Measurements from ENCODE around the gene ERC2.

ERC2 gene

DNA sequence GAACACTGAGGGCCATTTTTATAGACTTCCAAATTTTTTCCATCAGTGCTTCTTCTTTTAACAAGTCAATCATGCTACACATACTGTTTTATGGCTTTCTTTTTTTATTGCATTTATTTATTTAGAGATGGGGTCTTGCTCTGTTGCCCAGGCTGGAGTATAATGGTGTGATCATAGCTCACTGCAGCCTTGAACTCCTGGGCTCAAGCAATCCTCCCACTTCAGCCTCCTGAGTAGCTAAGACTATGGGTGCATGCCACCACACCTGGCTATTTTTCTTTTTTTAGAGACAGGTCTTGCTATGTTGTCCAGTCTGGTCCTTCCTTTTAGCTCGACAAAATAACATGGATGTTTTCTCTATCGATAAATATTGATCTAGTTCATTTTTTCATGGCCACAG is 555.4 kb downstream of the ERC2 start:
- Histone ChIP-seq H3K27me3 (ENCODE audit: control insufficient read depth in 2 of 2, insufficient read depth in 2 of 2, low read length in 2 of 2) (peaks cover 0 to 2% of the 10 kb centered on the region in 2 donors), H3K9me3 (ENCODE audit: control insufficient read depth in 2 of 2, low read length in 2 of 2) (no peaks in the 10 kb centered on the region), H3K36me3 (ENCODE audit: control insufficient read depth in 2 of 2, insufficient read depth in 2 of 2, low read length in 2 of 2) (no peaks in the 10 kb centered on the region), H3K4me3 (ENCODE audit: low read length in 2 of 2) (no peak overlapping the region), H3K27ac (ENCODE audit: low read depth in 2 of 2, low read length in 2 of 2) (no peak overlapping the region), H3K4me1 (ENCODE audit: control insufficient read depth in 2 of 2, insufficient read depth in 2 of 2, low read length in 2 of 2) (no peaks in the 10 kb centered on the region), H3K9ac (ENCODE audit: low read depth in 1 of 2, low read length in 2 of 2) (no peak overlapping the region)

- no peak overlapping the region for H3K27ac ChIP-seq (ENCODE audit: low read depth in 2 of 2, low read length in 2 of 2)
- no peak overlapping the region for H3K9ac ChIP-seq (ENCODE audit: low read depth in 1 of 2, low read length in 2 of 2)
Measured at GRCh38 chr3:55911266-55911665, 557.0 kb downstream of the ERC2 start.

DNA sequence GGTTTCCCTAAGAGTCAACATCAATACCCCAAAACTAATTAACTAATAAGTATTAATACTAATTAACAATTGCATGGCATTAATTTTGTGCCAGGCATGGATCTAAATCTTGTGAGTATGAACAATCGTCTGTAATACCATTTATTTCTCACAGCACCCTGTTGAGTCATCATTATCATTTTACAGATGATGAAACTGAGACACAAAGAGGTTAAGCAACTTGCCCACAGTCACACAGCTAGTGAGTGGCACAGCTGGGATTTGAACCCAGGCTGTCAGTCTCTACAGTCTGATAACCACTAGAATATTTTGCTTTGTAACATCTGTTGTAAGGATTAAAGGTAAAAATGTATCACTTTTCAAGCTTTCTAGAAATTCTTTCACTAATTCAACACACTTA is 557.7 kb downstream of the ERC2 start:
- Histone ChIP-seq H3K36me3 (ENCODE audit: control insufficient read depth in 2 of 2, insufficient read depth in 2 of 2, low read length in 2 of 2) (no peaks in the 10 kb centered on the region), H3K27me3 (ENCODE audit: control insufficient read depth in 2 of 2, insufficient read depth in 2 of 2, low read length in 2 of 2) (no peaks in the 10 kb centered on the region), H3K9me3 (ENCODE audit: control insufficient read depth in 2 of 2, low read length in 2 of 2) (no peaks in the 10 kb centered on the region), H3K9ac (ENCODE audit: low read depth in 1 of 2, low read length in 2 of 2) (no peak overlapping the region), H3K4me3 (ENCODE audit: low read length in 2 of 2) (no peak overlapping the region), H3K4me1 (ENCODE audit: control insufficient read depth in 2 of 2, insufficient read depth in 2 of 2, low read length in 2 of 2) (no peaks in the 10 kb centered on the region), H3K27ac (ENCODE audit: low read depth in 2 of 2, low read length in 2 of 2) (no peak overlapping the region)

More at GRCh38 chr3:55911266-55911665, 557.0 kb downstream of the ERC2 start:
- no peaks in the 10 kb centered on the region for H3K9me3 ChIP-seq (ENCODE audit: control insufficient read depth in 2 of 2, low read length in 2 of 2)
- no peak overlapping the region for H3K4me3 ChIP-seq (ENCODE audit: low read length in 2 of 2)
- no peaks in the 10 kb centered on the region for H3K4me1 ChIP-seq (ENCODE audit: control insufficient read depth in 2 of 2, insufficient read depth in 2 of 2, low read length in 2 of 2)
- no peaks in the 10 kb centered on the region for H3K36me3 ChIP-seq (ENCODE audit: control insufficient read depth in 2 of 2, insufficient read depth in 2 of 2, low read length in 2 of 2)
- no peaks in the 10 kb centered on the region for H3K27me3 ChIP-seq (ENCODE audit: control insufficient read depth in 2 of 2, insufficient read depth in 2 of 2, low read length in 2 of 2)

DNA sequence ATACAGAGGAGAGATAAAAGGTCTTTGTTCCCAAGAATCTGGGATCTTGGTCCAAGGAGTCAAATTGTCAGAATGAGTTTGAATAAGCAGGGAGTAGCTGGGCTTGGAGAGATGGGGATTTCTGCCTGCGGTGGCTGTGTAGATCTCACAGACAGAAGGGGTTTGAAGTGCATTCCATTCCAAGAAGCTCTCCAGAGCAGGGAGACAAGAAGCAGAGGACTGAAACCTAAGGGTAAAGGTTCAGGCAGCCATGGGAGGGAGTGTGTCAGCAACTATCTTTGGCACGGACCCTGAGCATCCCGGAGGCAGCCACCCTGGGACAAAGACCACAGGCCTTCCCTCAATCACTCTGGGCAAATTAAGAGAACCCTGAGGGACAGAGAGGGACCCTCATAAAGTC is 558.9 kb downstream of the ERC2 start:
- no peak overlapping the region for H3K27ac ChIP-seq (ENCODE audit: low read depth in 2 of 2, low read length in 2 of 2)
- no peaks in the 10 kb centered on the region for H3K36me3 ChIP-seq (ENCODE audit: control insufficient read depth in 2 of 2, insufficient read depth in 2 of 2, low read length in 2 of 2)
- H3K27me3 ChIP-seq (ENCODE audit: control insufficient read depth in 2 of 2, insufficient read depth in 2 of 2, low read length in 2 of 2), result no peaks in the 10 kb centered on the region
- no peaks in the 10 kb centered on the region for H3K9me3 ChIP-seq (ENCODE audit: control insufficient read depth in 2 of 2, low read length in 2 of 2)
- H3K4me1 ChIP-seq (ENCODE audit: control insufficient read depth in 2 of 2, insufficient read depth in 2 of 2, low read length in 2 of 2), result no peaks in the 10 kb centered on the region
- no peak overlapping the region for H3K9ac ChIP-seq (ENCODE audit: low read depth in 1 of 2, low read length in 2 of 2)
- no peak overlapping the region for H3K4me3 ChIP-seq (ENCODE audit: low read length in 2 of 2)

DNA sequence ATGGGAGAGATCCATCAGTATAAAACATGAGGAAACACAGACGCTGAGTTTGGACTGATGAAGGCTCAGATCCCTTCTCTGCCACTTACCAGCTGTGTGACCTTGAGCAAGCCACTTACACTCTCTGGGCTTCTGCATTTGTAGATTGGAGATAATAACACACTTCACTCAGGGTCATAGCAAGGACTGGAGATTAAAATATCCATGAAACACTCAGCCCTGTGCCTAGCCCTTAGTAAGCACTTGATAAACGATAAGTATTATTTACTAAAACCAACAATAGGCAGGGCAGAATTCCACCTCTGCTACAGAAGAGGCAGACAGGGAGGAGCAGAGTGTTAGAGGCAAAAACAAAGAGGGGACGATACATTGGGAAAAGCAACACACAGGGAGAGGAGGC is 560.7 kb downstream of the ERC2 start:
- Histone ChIP-seq H3K27me3 (ENCODE audit: control insufficient read depth in 2 of 2, insufficient read depth in 2 of 2, low read length in 2 of 2) (no peaks in the 10 kb centered on the region), H3K36me3 (ENCODE audit: control insufficient read depth in 2 of 2, insufficient read depth in 2 of 2, low read length in 2 of 2) (no peaks in the 10 kb centered on the region), H3K9ac (ENCODE audit: low read depth in 1 of 2, low read length in 2 of 2) (no peak overlapping the region), H3K9me3 (ENCODE audit: control insufficient read depth in 2 of 2, low read length in 2 of 2) (no peaks in the 10 kb centered on the region), H3K4me3 (ENCODE audit: low read length in 2 of 2) (no peak overlapping the region), H3K27ac (ENCODE audit: low read depth in 2 of 2, low read length in 2 of 2) (no peak overlapping the region), H3K4me1 (ENCODE audit: control insufficient read depth in 2 of 2, insufficient read depth in 2 of 2, low read length in 2 of 2) (no peaks in the 10 kb centered on the region)

DNA sequence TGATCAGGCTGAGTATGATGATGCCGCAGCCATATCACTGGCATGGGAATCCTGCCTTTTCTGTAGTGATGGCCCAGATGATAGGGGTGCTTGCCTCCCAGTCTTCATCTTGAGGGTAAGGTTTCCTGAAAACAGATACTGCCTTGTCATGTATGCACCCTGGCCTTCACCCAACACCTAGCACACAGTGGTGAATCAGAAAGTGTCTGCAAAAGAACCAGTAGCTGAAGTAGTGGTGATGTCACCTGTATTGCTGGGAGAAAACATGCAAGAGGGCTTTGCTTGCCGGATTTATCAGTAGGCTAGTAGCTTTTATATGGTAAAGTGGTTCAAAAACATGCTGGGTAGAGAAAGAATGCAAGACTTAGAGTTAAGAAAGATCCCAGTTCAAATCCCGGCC is 561.4 kb downstream of the ERC2 start:
- H3K27ac ChIP-seq (ENCODE audit: low read depth in 2 of 2, low read length in 2 of 2), result no peak overlapping the region
- H3K4me3 ChIP-seq (ENCODE audit: low read length in 2 of 2), result no peak overlapping the region
- H3K9ac ChIP-seq (ENCODE audit: low read depth in 1 of 2, low read length in 2 of 2), result no peak overlapping the region
- no peaks in the 10 kb centered on the region for H3K4me1 ChIP-seq (ENCODE audit: control insufficient read depth in 2 of 2, insufficient read depth in 2 of 2, low read length in 2 of 2)
- no peaks in the 10 kb centered on the region for H3K9me3 ChIP-seq (ENCODE audit: control insufficient read depth in 2 of 2, low read length in 2 of 2)
- no peaks in the 10 kb centered on the region for H3K36me3 ChIP-seq (ENCODE audit: control insufficient read depth in 2 of 2, insufficient read depth in 2 of 2, low read length in 2 of 2)
- H3K27me3 ChIP-seq (ENCODE audit: control insufficient read depth in 2 of 2, insufficient read depth in 2 of 2, low read length in 2 of 2), result no peaks in the 10 kb centered on the region

GRCh38 chr3:55904716-55905115 is 563.6 kb downstream of the ERC2 start:
- H3K4me3 ChIP-seq (ENCODE audit: low read length in 2 of 2), result no peak overlapping the region
- no peaks in the 10 kb centered on the region for H3K4me1 ChIP-seq (ENCODE audit: control insufficient read depth in 2 of 2, insufficient read depth in 2 of 2, low read length in 2 of 2)
- H3K36me3 ChIP-seq (ENCODE audit: control insufficient read depth in 2 of 2, insufficient read depth in 2 of 2, low read length in 2 of 2), result no peaks in the 10 kb centered on the region
- H3K27ac ChIP-seq (ENCODE audit: low read depth in 2 of 2, low read length in 2 of 2), result no peak overlapping the region
- no peaks in the 10 kb centered on the region for H3K27me3 ChIP-seq (ENCODE audit: control insufficient read depth in 2 of 2, insufficient read depth in 2 of 2, low read length in 2 of 2)
- H3K9ac ChIP-seq (ENCODE audit: low read depth in 1 of 2, low read length in 2 of 2), result no peak overlapping the region
- H3K9me3 ChIP-seq (ENCODE audit: control insufficient read depth in 2 of 2, low read length in 2 of 2), result no peaks in the 10 kb centered on the region

- Histone ChIP-seq H3K4me3 (ENCODE audit: low read length in 2 of 2) (no peak overlapping the region), H3K27ac (ENCODE audit: low read depth in 2 of 2, low read length in 2 of 2) (no peak overlapping the region), H3K36me3 (ENCODE audit: control insufficient read depth in 2 of 2, insufficient read depth in 2 of 2, low read length in 2 of 2) (no peaks in the 10 kb centered on the region), H3K9ac (ENCODE audit: low read depth in 1 of 2, low read length in 2 of 2) (no peak overlapping the region), H3K9me3 (ENCODE audit: control insufficient read depth in 2 of 2, low read length in 2 of 2) (no peaks in the 10 kb centered on the region), H3K27me3 (ENCODE audit: control insufficient read depth in 2 of 2, insufficient read depth in 2 of 2, low read length in 2 of 2) (no peaks in the 10 kb centered on the region), H3K4me1 (ENCODE audit: control insufficient read depth in 2 of 2, insufficient read depth in 2 of 2, low read length in 2 of 2) (no peaks in the 10 kb centered on the region)
Measured at GRCh38 chr3:55903680-55904079, 564.6 kb downstream of the ERC2 start.

DNA sequence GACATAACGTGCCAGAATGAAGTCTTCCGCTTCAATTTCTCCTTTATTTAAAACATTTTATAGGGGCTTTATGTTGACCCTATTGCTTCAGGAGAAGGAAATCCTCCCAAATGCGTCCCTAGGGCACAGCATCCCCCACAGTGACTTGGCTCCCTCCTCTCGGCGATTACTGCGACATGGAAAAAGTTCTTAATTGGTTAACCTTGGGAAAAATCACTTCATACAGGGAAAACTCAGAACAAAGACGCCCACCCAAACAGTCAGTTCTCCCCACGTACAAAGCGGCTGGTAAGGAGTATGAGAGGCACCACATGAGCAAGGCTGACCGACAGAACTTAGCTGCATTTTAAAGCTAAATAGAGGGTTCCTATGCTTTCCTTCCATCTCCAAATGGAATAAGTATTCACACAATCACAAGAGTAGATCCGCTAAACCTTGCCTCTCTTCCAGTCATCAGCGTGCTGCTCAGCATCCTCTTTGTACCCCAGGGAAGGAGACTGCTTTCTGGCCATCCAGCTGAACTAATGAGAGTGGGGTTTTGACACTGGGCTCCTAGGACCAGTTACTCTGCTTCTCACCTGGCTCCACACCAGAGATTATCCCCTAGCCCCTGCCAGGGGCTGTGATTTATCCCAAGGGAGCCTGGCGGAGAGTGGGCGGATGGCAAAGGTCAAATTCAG is 565.9 kb downstream of the ERC2 start:
- H3K4me1 ChIP-seq (ENCODE audit: control insufficient read depth in 2 of 2, insufficient read depth in 2 of 2, low read length in 2 of 2), result no peaks in the 10 kb centered on the region
- H3K36me3 ChIP-seq (ENCODE audit: control insufficient read depth in 2 of 2, insufficient read depth in 2 of 2, low read length in 2 of 2), result no peaks in the 10 kb centered on the region
- H3K27ac ChIP-seq (ENCODE audit: low read depth in 2 of 2, low read length in 2 of 2), result no peak overlapping the region
- no peak overlapping the region for H3K4me3 ChIP-seq (ENCODE audit: low read length in 2 of 2)
- no peaks in the 10 kb centered on the region for H3K27me3 ChIP-seq (ENCODE audit: control insufficient read depth in 2 of 2, insufficient read depth in 2 of 2, low read length in 2 of 2)
- no peak overlapping the region for H3K9ac ChIP-seq (ENCODE audit: low read depth in 1 of 2, low read length in 2 of 2)
- no peaks in the 10 kb centered on the region for H3K9me3 ChIP-seq (ENCODE audit: control insufficient read depth in 2 of 2, low read length in 2 of 2)

GRCh38 chr3:55899887-55900286 is 568.4 kb downstream of the ERC2 start:
- Histone ChIP-seq H3K36me3 (ENCODE audit: control insufficient read depth in 2 of 2, insufficient read depth in 2 of 2, low read length in 2 of 2) (no peaks in the 10 kb centered on the region), H3K4me3 (ENCODE audit: low read length in 2 of 2) (no peak overlapping the region), H3K27ac (ENCODE audit: low read depth in 2 of 2, low read length in 2 of 2) (no peak overlapping the region), H3K4me1 (ENCODE audit: control insufficient read depth in 2 of 2, insufficient read depth in 2 of 2, low read length in 2 of 2) (no peaks in the 10 kb centered on the region), H3K9me3 (ENCODE audit: control insufficient read depth in 2 of 2, low read length in 2 of 2) (no peaks in the 10 kb centered on the region), H3K9ac (ENCODE audit: low read depth in 1 of 2, low read length in 2 of 2) (no peak overlapping the region), H3K27me3 (ENCODE audit: control insufficient read depth in 2 of 2, insufficient read depth in 2 of 2, low read length in 2 of 2) (no peaks in the 10 kb centered on the region)
